H9 (cell line): ENCODE results near the gene GUCA1C. TPM values are rescaled to one million over a fixed set of nuclear protein-coding genes. Genes with fewer than 3 reads are reported as not detected.

ENCODE experiments used
- DNase-seq: peaks from one replicate; pipeline ENCODE4 v3.0.0-alpha.2; 2017
- H2AFZ ChIP-seq: one replicate; pipeline ENCODE4 v1.6.1; 2013; ENCODE audit warnings: mild to moderate bottlenecking, low read length, control low read depth, moderate library complexity
- H2AK5ac ChIP-seq: 2 replicates; pipeline ENCODE4 v1.6.1; 2013; ENCODE audit warnings: low read length, control low read depth, mixed read lengths; ENCODE audit not compliant: insufficient read length
- H2BK120ac ChIP-seq: one replicate; pipeline ENCODE4 v1.6.1; 2013; ENCODE audit warnings: low read depth, mild to moderate bottlenecking, low read length, control low read depth, inconsistent platforms; ENCODE audit not compliant: poor library complexity, severe bottlenecking
- H2BK12ac ChIP-seq: 2 replicates; pipeline ENCODE4 v1.6.1; 2013; ENCODE audit warnings: low read length, control low read depth, mixed read lengths, low read depth; ENCODE audit not compliant: insufficient read length
- H2BK15ac ChIP-seq: 2 replicates; pipeline ENCODE4 v1.6.1; 2013; ENCODE audit warnings: low read depth, low read length, control low read depth
- H2BK20ac ChIP-seq: one replicate; pipeline ENCODE4 v1.6.1; 2013; ENCODE audit warnings: low read depth, mild to moderate bottlenecking, low read length, control low read depth, inconsistent platforms; ENCODE audit not compliant: poor library complexity, severe bottlenecking
- H2BK5ac ChIP-seq: 2 replicates; pipeline ENCODE4 v1.6.1; 2013; ENCODE audit warnings: low read length, control low read depth, mixed read lengths; ENCODE audit not compliant: insufficient read length
- H3K14ac ChIP-seq: 2 replicates; pipeline ENCODE4 v1.6.1; 2013; ENCODE audit warnings: low read length, control low read depth; ENCODE audit not compliant: insufficient read depth
- H3K18ac ChIP-seq: 2 replicates; pipeline ENCODE4 v1.6.1; 2013; ENCODE audit warnings: low read depth, mild to moderate bottlenecking, mixed read lengths, low read length, control low read depth; ENCODE audit not compliant: insufficient read length
- H3K23ac ChIP-seq: 2 replicates; pipeline ENCODE4 v1.6.1; 2013; ENCODE audit warnings: low read length, control low read depth, mixed read lengths, low read depth; ENCODE audit not compliant: insufficient read length
- H3K23me2 ChIP-seq: 2 replicates; pipeline ENCODE4 v1.6.1; 2013; ENCODE audit warnings: low read depth, mild to moderate bottlenecking, mixed read lengths, low read length, control low read depth; ENCODE audit not compliant: insufficient read length, poor library complexity, severe bottlenecking
- H3K27ac ChIP-seq: 2 replicates; pipeline ENCODE4 v1.5.1; 2013; ENCODE audit warnings: low read length, control low read depth, mixed read lengths, low read depth; ENCODE audit not compliant: insufficient read length
- H3K27me3 ChIP-seq: 2 replicates; pipeline ENCODE4 v1.6.1; 2013; ENCODE audit warnings: low read length, control low read depth, inconsistent platforms; ENCODE audit not compliant: insufficient read depth
- H3K4ac ChIP-seq: 2 replicates; pipeline ENCODE4 v1.6.1; 2013; ENCODE audit warnings: low read depth, mild to moderate bottlenecking, control low read depth, inconsistent platforms, low read length, moderate library complexity
- H3K4me1 ChIP-seq: 2 replicates; pipeline ENCODE4 v1.6.1; 2013; ENCODE audit warnings: low read length, control low read depth, inconsistent platforms; ENCODE audit not compliant: insufficient read depth
- H3K4me2 ChIP-seq: 2 replicates; pipeline ENCODE4 v1.6.1; 2013; ENCODE audit warnings: low read length, control low read depth, mixed read lengths; ENCODE audit not compliant: insufficient read length, insufficient read depth
- H3K56ac ChIP-seq: 2 replicates; pipeline ENCODE4 v1.6.1; 2013; ENCODE audit warnings: low read depth, mild to moderate bottlenecking, mixed read lengths, low read length, control low read depth; ENCODE audit not compliant: insufficient read length
- H3K79me1 ChIP-seq: 2 replicates; pipeline ENCODE4 v1.6.1; 2013; ENCODE audit warnings: low read depth, mild to moderate bottlenecking, moderate library complexity, low read length, control low read depth, inconsistent platforms; ENCODE audit not compliant: insufficient read depth, poor library complexity, severe bottlenecking
- H3K79me2 ChIP-seq: 2 replicates; pipeline ENCODE4 v1.6.1; 2013; ENCODE audit warnings: low read length, control low read depth, inconsistent platforms; ENCODE audit not compliant: insufficient read depth
- H3K9ac ChIP-seq: 2 replicates; pipeline ENCODE4 v1.6.1; 2013; ENCODE audit warnings: low read length, control low read depth, mixed read lengths; ENCODE audit not compliant: insufficient read length; ENCODE audit errors: extremely low read depth
- H3K9me3 ChIP-seq: one replicate; pipeline ENCODE4 v1.6.1; 2013; ENCODE audit warnings: low read depth, low read length, inconsistent platforms; ENCODE audit not compliant: control insufficient read depth
- H3T11ph ChIP-seq: one replicate; pipeline ENCODE4 v1.6.1; 2013; ENCODE audit warnings: mild to moderate bottlenecking, low read length, control low read depth, inconsistent platforms
- H4K20me1 ChIP-seq: one replicate; pipeline ENCODE4 v1.6.1; 2013; ENCODE audit not compliant: control insufficient read depth, insufficient read length, insufficient read depth
- H4K5ac ChIP-seq: 2 replicates; pipeline ENCODE4 v1.6.1; 2013; ENCODE audit warnings: low read depth, mild to moderate bottlenecking, mixed read lengths, low read length, control low read depth; ENCODE audit not compliant: insufficient read length
- H4K8ac ChIP-seq: replicated peaks from 2 replicates; pipeline ENCODE4 v1.6.1; 2013; ENCODE audit warnings: low read length, control low read depth, mixed read lengths, low read depth; ENCODE audit not compliant: insufficient read length
- H4K91ac ChIP-seq: 2 replicates; pipeline ENCODE4 v1.6.1; 2013; ENCODE audit warnings: low read depth, mild to moderate bottlenecking, moderate library complexity, mixed read lengths, low read length, control low read depth; ENCODE audit not compliant: insufficient read length
- H3K27ac Mint-ChIP-seq, 3 experiments: 2 replicates in 2 of 3; 3 replicates in 1 of 3; pipeline ENCODE4 v1.8.0; 2020 to 2021; ENCODE audit warnings: mixed read lengths in 3 of 3, mild to moderate bottlenecking in 1 of 3, moderate library complexity in 1 of 3
- H3K27me3 Mint-ChIP-seq: 2 replicates; pipeline ENCODE4 v1.8.0; 2021; ENCODE audit warnings: low read depth, mild to moderate bottlenecking, moderate library complexity, mixed read lengths
- H3K36me3 Mint-ChIP-seq, 3 experiments: 2 replicates in 2 of 3; 3 replicates in 1 of 3; pipeline ENCODE4 v1.8.0; 2020 to 2021; ENCODE audit warnings: low read depth in 3 of 3, mixed read lengths in 3 of 3; ENCODE audit not compliant: insufficient read depth in 1 of 3
- H3K4me1 Mint-ChIP-seq, 2 experiments: 2 replicates each; pipeline ENCODE4 v1.8.0; 2020; ENCODE audit warnings: mixed read lengths in 2 of 2
- H3K4me3 Mint-ChIP-seq, 2 experiments: 2 replicates in 1 of 2; 3 replicates in 1 of 2; pipeline ENCODE4 v1.8.0; 2020 to 2021; ENCODE audit warnings: mild to moderate bottlenecking in 2 of 2, mixed read lengths in 2 of 2, moderate library complexity in 1 of 2
- H3K9me3 Mint-ChIP-seq, 2 experiments: 2 replicates in 1 of 2; 3 replicates in 1 of 2; pipeline ENCODE4 v1.8.0; 2020; ENCODE audit warnings: mild to moderate bottlenecking in 2 of 2, mixed read lengths in 2 of 2, moderate library complexity in 1 of 2
- WGBS: extraction: QIAGEN DNeasy Blood & Tissue Kit; methylation state at CpG from one replicate; pipeline ENCODE4 v1.1.7; 2013; ENCODE audit warnings: missing lambda C conversion rate, low lambda C conversion rate, mixed read lengths; ENCODE audit not compliant: insufficient read length; ENCODE audit errors: extremely low coverage; 5-methylcytosine and 5-hydroxymethylcytosine counted together
- total RNA-seq: library from RNA; stranded (reverse); gene quantifications from 2 replicates; pipeline ENCODE4 v1.2.1, GENCODE V29; 2021
- TF ChIP-seq, protein P1 (sequence below): fragments of 200-600 bp; sonication (generic); conservative IDR thresholded peaks from 3 replicates; pipeline ENCODE4 v1.8.0; 2021; ENCODE audit warnings: antibody characterized with exemption, mild to moderate bottlenecking

The GUCA1C gene
- total RNA-seq, 1 experiment from 2014 or later: not detected

DNA sequence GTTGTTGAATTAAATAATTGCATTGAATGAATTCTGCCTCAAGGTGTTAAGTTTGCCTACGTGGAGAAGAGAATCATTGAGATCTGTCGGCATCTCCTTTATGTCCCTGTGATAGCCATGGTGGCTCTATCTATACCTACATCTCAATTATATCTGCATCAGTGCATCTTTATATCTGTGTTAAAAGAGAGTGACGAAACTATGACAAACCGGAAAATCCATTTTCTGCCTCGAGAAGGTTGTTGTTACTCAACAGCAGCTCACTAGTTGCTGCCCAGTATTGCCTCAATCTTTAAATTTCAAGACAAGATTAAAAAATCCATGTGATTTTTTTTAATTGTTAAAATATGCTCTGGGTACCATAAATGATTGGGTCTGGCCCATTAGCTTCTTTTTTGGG lies 58.7 kb downstream of the GUCA1C start:
- Histone ChIP-seq H3K23me2 (no peaks in the 10 kb centered on the region), H2BK20ac (no peak overlapping the region), H4K8ac (no peak overlapping the region), H3K23ac (no peak overlapping the region), H4K20me1 (no peaks in the 10 kb centered on the region), H3K4me2 (no peak overlapping the region), H3K79me2 (no peaks in the 10 kb centered on the region), H3K27ac (no peak overlapping the region), H3K4ac (no peak overlapping the region), H2BK5ac (no peak overlapping the region), H2AFZ (no peak overlapping the region), H3K18ac (no peak overlapping the region), H3K56ac (no peak overlapping the region), H4K5ac (no peak overlapping the region), H3K14ac (no peak overlapping the region), H2BK15ac (no peak overlapping the region), H2BK120ac (no peak overlapping the region), H2AK5ac (no peak overlapping the region), H3K4me1 (no peaks in the 10 kb centered on the region), H3K9me3 (no peaks in the 10 kb centered on the region), H3T11ph (no peak overlapping the region), H3K79me1 (no peaks in the 10 kb centered on the region), H3K9ac (no peak overlapping the region), H3K27me3 (no peaks in the 10 kb centered on the region), H4K91ac (no peak overlapping the region), H2BK12ac (no peak overlapping the region)
- Mint-ChIP-seq H3K4me1 (no peaks in the 10 kb centered on the region), H3K36me3 (no peaks in the 10 kb centered on the region), H3K9me3 (no peaks in the 10 kb centered on the region), H3K4me3 (no peak overlapping the region), H3K27ac (no peak overlapping the region), H3K27me3 (no peaks in the 10 kb centered on the region)
- no peak for DNase-seq
- TF ChIP-seq, protein P1, sequence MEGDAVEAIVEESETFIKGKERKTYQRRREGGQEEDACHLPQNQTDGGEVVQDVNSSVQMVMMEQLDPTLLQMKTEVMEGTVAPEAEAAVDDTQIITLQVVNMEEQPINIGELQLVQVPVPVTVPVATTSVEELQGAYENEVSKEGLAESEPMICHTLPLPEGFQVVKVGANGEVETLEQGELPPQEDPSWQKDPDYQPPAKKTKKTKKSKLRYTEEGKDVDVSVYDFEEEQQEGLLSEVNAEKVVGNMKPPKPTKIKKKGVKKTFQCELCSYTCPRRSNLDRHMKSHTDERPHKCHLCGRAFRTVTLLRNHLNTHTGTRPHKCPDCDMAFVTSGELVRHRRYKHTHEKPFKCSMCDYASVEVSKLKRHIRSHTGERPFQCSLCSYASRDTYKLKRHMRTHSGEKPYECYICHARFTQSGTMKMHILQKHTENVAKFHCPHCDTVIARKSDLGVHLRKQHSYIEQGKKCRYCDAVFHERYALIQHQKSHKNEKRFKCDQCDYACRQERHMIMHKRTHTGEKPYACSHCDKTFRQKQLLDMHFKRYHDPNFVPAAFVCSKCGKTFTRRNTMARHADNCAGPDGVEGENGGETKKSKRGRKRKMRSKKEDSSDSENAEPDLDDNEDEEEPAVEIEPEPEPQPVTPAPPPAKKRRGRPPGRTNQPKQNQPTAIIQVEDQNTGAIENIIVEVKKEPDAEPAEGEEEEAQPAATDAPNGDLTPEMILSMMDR: no peak
- no CpG with 5 or more reads among the region's 5 CpGs for WGBS
